ENCODE measurements around the gene NAPEPLD.
"Not testable (repeated sequence)": the region's sequence is repeated elsewhere in the genome, so short reads cannot be mapped to it uniquely, and the experiment has no call there.

Gene NAPEPLD

GRCh38 chr7:103059471-103059870 is 89.4 kb downstream of the NAPEPLD start:
- no peak for DNase-seq

DNA sequence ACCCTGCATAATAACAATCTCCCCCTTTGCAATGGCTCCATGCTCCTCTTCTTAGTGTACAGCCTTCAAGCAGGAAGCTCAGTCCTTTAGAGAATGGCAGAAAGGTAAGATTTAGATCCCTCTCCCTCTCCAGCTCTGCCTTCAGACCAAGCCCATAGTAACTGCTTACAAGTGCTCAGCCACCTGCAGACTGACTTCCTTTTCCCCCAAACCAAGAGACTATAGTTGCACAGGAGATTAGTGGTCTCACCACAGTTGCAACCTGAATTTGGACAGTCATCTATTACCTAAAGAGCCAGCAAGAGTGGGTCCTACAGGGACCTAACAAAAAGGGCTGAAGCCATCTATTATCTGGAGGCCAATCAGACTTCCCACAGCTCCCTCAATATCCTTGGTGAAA is 90.8 kb downstream of the NAPEPLD start:
- no peak for DNase-seq

DNA sequence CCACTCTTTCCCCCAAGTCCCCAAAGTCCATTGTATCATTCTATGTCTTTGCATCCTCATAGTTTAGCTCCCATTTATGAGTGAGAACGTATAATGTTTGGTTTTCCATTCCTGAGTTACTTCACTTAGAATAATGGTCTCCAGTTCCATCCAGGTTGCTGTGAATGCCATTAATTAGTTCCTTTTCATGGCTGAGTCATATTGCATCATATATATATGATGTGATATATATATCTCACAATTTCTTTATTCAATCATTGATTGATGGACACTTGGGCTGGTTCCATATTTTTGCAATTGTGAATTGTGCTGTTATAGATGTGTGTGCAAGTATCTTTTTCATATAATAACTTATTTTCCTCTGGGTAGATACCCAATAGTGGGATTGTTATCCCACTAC is 92.9 kb downstream of the NAPEPLD start:
- not testable (repeated sequence) for DNase-seq

GRCh38 chr7:103051519-103051918 is 97.4 kb downstream of the NAPEPLD start:
- no peak for DNase-seq
